HG02943 (cell line): ENCODE results near the gene NR3C2.

Source experiments
- ATAC-seq: cut with Tn5 transposase; IDR thresholded peaks from one replicate; pipeline ENCODE4 v1.9.1; 2021; ENCODE audit warnings: mild to moderate bottlenecking, low read depth, moderate library complexity; ENCODE audit not compliant: unreplicated experiment

The NR3C2 gene

GRCh38 chr4:148373093-148373492 is 69.1 kb downstream of the NR3C2 start:
- no peak for ATAC-seq

- no peak for ATAC-seq
Measured at GRCh38 chr4:148369919-148370318, 72.3 kb downstream of the NR3C2 start.

- ATAC-seq = no peak
Measured at GRCh38 chr4:148367756-148368155, 74.5 kb downstream of the NR3C2 start.

GRCh38 chr4:148366251-148366650 is 76.0 kb downstream of the NR3C2 start:
- no peak for ATAC-seq

GRCh38 chr4:148364525-148364924 is 77.7 kb downstream of the NR3C2 start:
- ATAC-seq = no peak

GRCh38 chr4:148359769-148360168 is 82.4 kb downstream of the NR3C2 start:
- no peak for ATAC-seq

GRCh38 chr4:148355442-148356123 is 86.6 kb downstream of the NR3C2 start:
- no peak for ATAC-seq

- ATAC-seq = no peak
Measured at GRCh38 chr4:148354186-148354585, 88.0 kb downstream of the NR3C2 start.

- no peak for ATAC-seq
Measured at GRCh38 chr4:148353571-148353970, 88.6 kb downstream of the NR3C2 start.

GRCh38 chr4:148349153-148349552 is 93.1 kb downstream of the NR3C2 start:
- ATAC-seq = no peak

GRCh38 chr4:148346657-148347056 is 95.6 kb downstream of the NR3C2 start:
- ATAC-seq = no peak

- ATAC-seq = no peak
Measured at GRCh38 chr4:148345509-148345908, 96.7 kb downstream of the NR3C2 start.

GRCh38 chr4:148344941-148345340 is 97.3 kb downstream of the NR3C2 start:
- ATAC-seq = no peak

- ATAC-seq = no peak
Measured at GRCh38 chr4:148344352-148344751, 97.9 kb downstream of the NR3C2 start.

- ATAC-seq = no peak
Measured at GRCh38 chr4:148341980-148342800, 100.0 kb downstream of the NR3C2 start.

- ATAC-seq = no peak
Measured at GRCh38 chr4:148335133-148335532, 107.1 kb downstream of the NR3C2 start.

GRCh38 chr4:148333265-148333664 is 108.9 kb downstream of the NR3C2 start:
- ATAC-seq = no peak

GRCh38 chr4:148332486-148332885 is 109.7 kb downstream of the NR3C2 start:
- no peak for ATAC-seq

GRCh38 chr4:148330724-148331123 is 111.5 kb downstream of the NR3C2 start:
- no peak for ATAC-seq

- no peak for ATAC-seq
Measured at GRCh38 chr4:148330161-148330560, 112.1 kb downstream of the NR3C2 start.

- no peak for ATAC-seq
Measured at GRCh38 chr4:148329751-148330150, 112.5 kb downstream of the NR3C2 start.

GRCh38 chr4:148327683-148328082 is 114.5 kb downstream of the NR3C2 start:
- no peak for ATAC-seq
